Activated naive CD4-positive, alpha-beta T cell (primary cell): ENCODE results near the gene PRR23A.

ENCODE experiments used
- DNase-seq, 4 experiments: peaks; one replicate each; lab custom pipeline; 2025; lab: John Stamatoyannopoulos, UW

Gene PRR23A

GRCh38 chr3:138972941-138973340 lies 33.1 kb downstream of the PRR23A start:
- DNase-seq, result no peak

- DNase-seq, result no peak
Observed at GRCh38 chr3:138971766-138972320, 34.2 kb downstream of the PRR23A start.

GRCh38 chr3:138964923-138965322 lies 41.1 kb downstream of the PRR23A start:
- no peak for DNase-seq

GRCh38 chr3:138964264-138964663 lies 41.8 kb downstream of the PRR23A start:
- no peak for DNase-seq

GRCh38 chr3:138962854-138963560 lies 43.1 kb downstream of the PRR23A start:
- DNase-seq, result no peak

GRCh38 chr3:138960417-138960852 lies 45.6 kb downstream of the PRR23A start:
- DNase-seq, result no peak
